Tibial artery (tissue), 4 donors: ENCODE results near the gene STAB2.

ENCODE experiments used
- DNase-seq, 2 donors: peaks; one replicate each; pipeline ENCODE4 v3.0.0-alpha.2; 2019
- H3K27ac ChIP-seq, 2 donors: fragments of 200-600 bp; sonication (generic) in 1 of 2; 1 replicate in 1 of 2; 2 replicates in 1 of 2; pipeline ENCODE4 v1.5.1; 2018 to 2019; ENCODE audit warnings: mild to moderate bottlenecking in 1 of 2
- H3K27me3 ChIP-seq, 2 donors: fragments of 200-600 bp; sonication (generic) in 1 of 2; one replicate each; pipeline versions ENCODE4 v1.5.1 to v1.6.0; 2016 to 2019
- H3K36me3 ChIP-seq, 3 donors: fragments of 200-600 bp; sonication (generic) in 2 of 3; one replicate each; pipeline ENCODE4 v1.5.1; 2016 to 2019; ENCODE audit warnings: mild to moderate bottlenecking in 2 of 3
- H3K4me1 ChIP-seq, 4 donors: fragments of 200-600 bp; sonication (generic) in 2 of 4; 1 replicate in 3 of 4; 2 replicates in 1 of 4; pipeline ENCODE4 v1.5.1; 2016 to 2019
- H3K4me3 ChIP-seq, 2 donors: fragments of 200-600 bp; sonication (generic) in 1 of 2; 1 replicate in 1 of 2; 2 replicates in 1 of 2; pipeline ENCODE4 v1.5.1; 2018 to 2019; ENCODE audit warnings: mild to moderate bottlenecking in 2 of 2
- H3K9me3 ChIP-seq, 3 donors: fragments of 200-600 bp; sonication (generic) in 1 of 3; one replicate each; pipeline ENCODE4 v1.5.1; 2016 to 2019
- CTCF ChIP-seq, 2 experiments: fragments of 200-600 bp in 1 of 2; fragments of 450-650 bp in 1 of 2; IDR thresholded peaks; one replicate each; pipeline ENCODE4 v1.5.1; 2017 to 2019; ENCODE audit warnings: antibody characterized with exemption in 2 of 2, mild to moderate bottlenecking in 1 of 2, moderate library complexity in 1 of 2
- intact Hi-C: fragments of 100-400 bp; cut with DNase I; formaldehyde crosslinking; loops from one replicate; pipeline ENCODE4 v1.15.0; 2023; ENCODE audit warnings: low total_unique reads

The STAB2 gene

GRCh38 chr12:103637429-103637828 lies 50.4 kb downstream of the STAB2 start:
- Histone ChIP-seq H3K9me3 (peaks cover 0 to 11% (median 7%) of the 10 kb centered on the region in 3 donors), H3K4me3 (no peak overlapping the region), H3K27me3 (no peaks in the 10 kb centered on the region), H3K27ac (no peak overlapping the region), H3K36me3 (no peaks in the 10 kb centered on the region), H3K4me1 (no peaks in the 10 kb centered on the region)
- intact Hi-C loops, result no loop called here
- no peak for DNase-seq
- TF ChIP-seq CTCF (IDR thresholded peaks at IDR 0.05), result no peak

GRCh38 chr12:103639983-103640382 lies 52.9 kb downstream of the STAB2 start:
- Histone ChIP-seq H3K4me1 (peaks cover 0 to under 1% (median 0%) of the 10 kb centered on the region in 4 donors), H3K4me3 (no peak overlapping the region)

GRCh38 chr12:103640410-103640809 lies 53.3 kb downstream of the STAB2 start:
- no peak overlapping the region for H3K4me3 ChIP-seq
- H3K36me3 ChIP-seq, result no peaks in the 10 kb centered on the region
- H3K4me1 ChIP-seq, result peaks cover 0 to 3% (median 1%) of the 10 kb centered on the region in 4 donors
- H3K9me3 ChIP-seq, result peaks cover 0 to 2% (median 0%) of the 10 kb centered on the region in 3 donors
- intact Hi-C loops, result no loop called here
- no peaks in the 10 kb centered on the region for H3K27me3 ChIP-seq
- no peak for DNase-seq
- no peak for TF ChIP-seq CTCF (IDR thresholded peaks at IDR 0.05)
- H3K27ac ChIP-seq, result no peak overlapping the region

More at GRCh38 chr12:103639983-103640382, 52.9 kb downstream of the STAB2 start:
- Histone ChIP-seq H3K9me3 (peaks cover 0 to 6% (median 3%) of the 10 kb centered on the region in 3 donors), H3K36me3 (no peaks in the 10 kb centered on the region), H3K27ac (no peak overlapping the region), H3K27me3 (no peaks in the 10 kb centered on the region)
- TF ChIP-seq CTCF (IDR thresholded peaks at IDR 0.05), result no peak
- intact Hi-C loops, result no loop called here
- no peak for DNase-seq

GRCh38 chr12:103640831-103641230 lies 53.8 kb downstream of the STAB2 start:
- no peak for DNase-seq
- no peak overlapping the region for H3K27ac ChIP-seq
- H3K4me3 ChIP-seq, result no peak overlapping the region
- intact Hi-C loops, result no loop called here
- H3K9me3 ChIP-seq, result no peaks in the 10 kb centered on the region
- no peaks in the 10 kb centered on the region for H3K27me3 ChIP-seq
- H3K36me3 ChIP-seq, result no peaks in the 10 kb centered on the region
- no peak for TF ChIP-seq CTCF (IDR thresholded peaks at IDR 0.05)
- H3K4me1 ChIP-seq, result peaks cover 0 to 8% (median 1%) of the 10 kb centered on the region in 4 donors

GRCh38 chr12:103642240-103642864 lies 55.3 kb downstream of the STAB2 start:
- no peak for DNase-seq
- Histone ChIP-seq H3K4me3 (no peak overlapping the region), H3K36me3 (no peaks in the 10 kb centered on the region), H3K27me3 (no peaks in the 10 kb centered on the region), H3K4me1 (peaks cover 0 to 8% (median 1%) of the 10 kb centered on the region in 4 donors), H3K9me3 (no peaks in the 10 kb centered on the region), H3K27ac (no peak overlapping the region)
- intact Hi-C loops, result no loop called here
- no peak for TF ChIP-seq CTCF (IDR thresholded peaks at IDR 0.05)
